MCF 10A (cell line): ENCODE measurements around the gene TFF3. TPM values are rescaled to one million over a fixed set of nuclear protein-coding genes. Genes with fewer than 3 reads are reported as not detected.

Experiments
- BruUV-seq: library from RNA; stranded (reverse); fragments of 400-500 nt; replicated peaks from 2 replicates; lab custom pipeline; 2021; lab: Mats Ljungman, UMichigan
- CTCF ChIA-PET: fragments of 300-600 bp; sonication (Branson Sonifier 250); formaldehyde crosslinking; extraction: SDS; loops from one replicate; lab custom pipeline; 2021; ENCODE audit warnings: antibody characterized with exemption, inconsistent platforms; lab: Yijun Ruan, JAX
- POLR2A ChIA-PET: fragments of 300-600, 350-650 bp; sonication (Branson Sonifier 250); formaldehyde crosslinking; extraction: SDS; loops from one replicate; lab custom pipeline; 2020; ENCODE audit warnings: antibody characterized with exemption, inconsistent platforms; lab: Yijun Ruan, JAX
- DNase-seq: peaks from one replicate; pipeline ENCODE4 v3.0.0-alpha.2; 2018; ENCODE audit not compliant: unreplicated experiment
- H3K27ac Mint-ChIP-seq: one replicate; pipeline ENCODE4 v1.8.0; 2022; ENCODE audit warnings: mild to moderate bottlenecking, low read depth, mixed read lengths; ENCODE audit not compliant: unreplicated experiment
- H3K27me3 Mint-ChIP-seq: one replicate; pipeline ENCODE4 v1.8.0; 2022; ENCODE audit warnings: mixed read lengths; ENCODE audit not compliant: insufficient read depth, unreplicated experiment
- H3K36me3 Mint-ChIP-seq: one replicate; pipeline ENCODE4 v1.8.0; 2022; ENCODE audit warnings: mild to moderate bottlenecking, moderate library complexity, mixed read lengths; ENCODE audit not compliant: insufficient read depth, unreplicated experiment
- H3K4me1 Mint-ChIP-seq: one replicate; pipeline ENCODE4 v1.8.0; 2022; ENCODE audit warnings: mixed read lengths; ENCODE audit not compliant: insufficient read depth, unreplicated experiment
- H3K4me3 Mint-ChIP-seq: one replicate; pipeline ENCODE4 v1.8.0; 2022; ENCODE audit warnings: mild to moderate bottlenecking, moderate library complexity, mixed read lengths; ENCODE audit not compliant: unreplicated experiment
- H3K9me3 Mint-ChIP-seq: one replicate; pipeline ENCODE4 v1.8.0; 2022; ENCODE audit warnings: mixed read lengths; ENCODE audit not compliant: unreplicated experiment
- intact Hi-C: fragments of 100-400 bp; cut with micrococcal nuclease; formaldehyde crosslinking; loops from 2 replicates; pipeline ENCODE4 v1.14.1; 2022
- total RNA-seq: library from RNA; stranded (reverse); gene quantifications from 2 replicates; pipeline ENCODE4 v1.2.3, GENCODE V29; 2022
- TF ChIP-seq, protein P1 (sequence below): fragments of 200-600 bp; IDR thresholded peaks from one replicate; pipeline ENCODE4 v1.8.0; 2022; ENCODE audit warnings: antibody characterized with exemption, mild to moderate bottlenecking; ENCODE audit not compliant: unreplicated experiment

Gene TFF3
- total RNA-seq, 1 experiment from 2014 or later = not detected

DNA sequence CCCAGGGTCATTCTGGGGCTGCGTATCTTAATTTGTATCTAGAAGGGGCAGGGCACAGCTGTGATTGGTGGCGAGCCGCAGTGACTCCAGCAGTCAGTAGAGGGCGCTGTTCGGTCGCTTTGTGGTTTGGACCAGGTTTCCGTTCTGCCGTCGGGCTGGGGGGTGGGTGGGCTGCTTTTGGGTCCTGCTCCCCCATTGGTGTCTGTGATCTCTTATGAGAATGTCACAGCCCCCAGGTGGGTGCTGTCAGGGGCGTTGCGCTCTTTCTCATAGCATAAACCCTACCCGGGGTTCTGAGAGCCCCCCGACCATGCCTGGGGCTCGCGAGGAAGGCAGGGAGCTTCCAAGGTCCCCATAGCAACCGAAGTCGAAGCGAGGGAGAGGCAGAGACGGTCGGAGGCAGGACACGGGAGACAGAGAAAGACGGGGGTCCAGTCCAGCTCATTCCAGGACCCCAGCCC, 5.4 kb downstream of the TFF3 start:
- BruUV-seq = no TSS peak
- CTCF ChIA-PET = interaction anchor here (0.6 to 4.3 kb wide), 31 partner anchors 8 to 1672 kb away, joined by 3 to 23 read pairs (median 4); no protein-coding TSS in a partner anchor
- Mint-ChIP-seq H3K4me1 (no peaks in the 10 kb centered on the region), H3K4me3 (no peak overlapping the region), H3K36me3 (no peaks in the 10 kb centered on the region), H3K27ac (no peak overlapping the region), H3K27me3 (no peaks in the 10 kb centered on the region), H3K9me3 (no peaks in the 10 kb centered on the region)
- peak; percentile 48 for DNase-seq
- TF ChIP-seq, protein P1, sequence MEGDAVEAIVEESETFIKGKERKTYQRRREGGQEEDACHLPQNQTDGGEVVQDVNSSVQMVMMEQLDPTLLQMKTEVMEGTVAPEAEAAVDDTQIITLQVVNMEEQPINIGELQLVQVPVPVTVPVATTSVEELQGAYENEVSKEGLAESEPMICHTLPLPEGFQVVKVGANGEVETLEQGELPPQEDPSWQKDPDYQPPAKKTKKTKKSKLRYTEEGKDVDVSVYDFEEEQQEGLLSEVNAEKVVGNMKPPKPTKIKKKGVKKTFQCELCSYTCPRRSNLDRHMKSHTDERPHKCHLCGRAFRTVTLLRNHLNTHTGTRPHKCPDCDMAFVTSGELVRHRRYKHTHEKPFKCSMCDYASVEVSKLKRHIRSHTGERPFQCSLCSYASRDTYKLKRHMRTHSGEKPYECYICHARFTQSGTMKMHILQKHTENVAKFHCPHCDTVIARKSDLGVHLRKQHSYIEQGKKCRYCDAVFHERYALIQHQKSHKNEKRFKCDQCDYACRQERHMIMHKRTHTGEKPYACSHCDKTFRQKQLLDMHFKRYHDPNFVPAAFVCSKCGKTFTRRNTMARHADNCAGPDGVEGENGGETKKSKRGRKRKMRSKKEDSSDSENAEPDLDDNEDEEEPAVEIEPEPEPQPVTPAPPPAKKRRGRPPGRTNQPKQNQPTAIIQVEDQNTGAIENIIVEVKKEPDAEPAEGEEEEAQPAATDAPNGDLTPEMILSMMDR = peak; percentile 72
- POLR2A ChIA-PET = no interaction called here
- intact Hi-C loops = loop anchor here (1.0 kb wide), 2 partner anchors 141 to 164 kb away; no protein-coding TSS in a partner anchor

DNA sequence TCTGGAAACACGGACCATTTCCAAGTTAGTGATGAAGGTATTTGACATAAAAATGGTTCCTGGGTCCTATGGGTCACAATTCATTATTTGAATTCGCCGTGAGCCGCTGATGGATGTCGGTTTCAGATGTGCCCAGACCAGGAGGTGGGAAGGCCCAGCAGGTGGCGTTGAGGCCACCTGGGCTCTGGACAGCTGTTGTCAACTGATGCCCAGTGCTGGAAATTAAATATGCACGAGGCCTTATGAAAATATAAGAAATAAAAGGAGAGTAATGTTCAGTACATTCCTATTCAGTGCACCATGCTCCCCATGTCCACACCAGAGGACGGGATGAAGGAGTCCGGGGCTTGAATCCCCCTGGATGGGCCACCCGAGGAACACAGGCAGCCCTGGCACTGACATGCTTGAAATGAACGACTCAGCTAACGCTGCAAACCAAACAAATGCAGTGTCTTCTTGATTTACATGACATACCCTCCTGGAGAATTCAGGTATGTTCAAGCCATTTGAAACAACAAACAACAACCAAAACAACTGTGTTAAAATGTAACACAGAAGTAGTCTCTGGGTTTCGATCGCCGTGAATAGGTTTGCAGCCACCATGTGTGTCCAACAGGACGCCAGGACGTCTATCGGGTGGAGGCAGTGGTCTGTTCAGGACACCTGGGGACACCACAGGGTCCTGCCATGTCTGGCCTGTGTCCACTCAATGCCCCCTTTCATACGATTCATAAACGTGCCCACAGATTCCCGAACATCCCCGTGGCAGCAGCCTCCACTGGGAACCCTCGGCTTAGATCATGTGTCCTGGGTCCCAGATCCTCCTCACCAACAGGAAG, 6.1 kb downstream of the TFF3 start:
- POLR2A ChIA-PET = no interaction called here
- TF ChIP-seq, protein P1 = no peak
- H3K9me3 Mint-ChIP-seq = no peaks in the 10 kb centered on the region
- no peaks in the 10 kb centered on the region for H3K36me3 Mint-ChIP-seq
- H3K4me1 Mint-ChIP-seq = no peaks in the 10 kb centered on the region
- intact Hi-C loops = loop anchor here (1.0 kb wide), 2 partner anchors 141 to 164 kb away; no protein-coding TSS in a partner anchor
- no peaks in the 10 kb centered on the region for H3K27me3 Mint-ChIP-seq
- CTCF ChIA-PET = interaction anchor here (0.6 to 4.3 kb wide), 18 partner anchors 8 to 161 kb away, joined by 3 to 23 read pairs (median 4); no protein-coding TSS in a partner anchor
- no peak for DNase-seq
- H3K27ac Mint-ChIP-seq = no peak overlapping the region
- no TSS peak for BruUV-seq
- H3K4me3 Mint-ChIP-seq = no peak overlapping the region

DNA sequence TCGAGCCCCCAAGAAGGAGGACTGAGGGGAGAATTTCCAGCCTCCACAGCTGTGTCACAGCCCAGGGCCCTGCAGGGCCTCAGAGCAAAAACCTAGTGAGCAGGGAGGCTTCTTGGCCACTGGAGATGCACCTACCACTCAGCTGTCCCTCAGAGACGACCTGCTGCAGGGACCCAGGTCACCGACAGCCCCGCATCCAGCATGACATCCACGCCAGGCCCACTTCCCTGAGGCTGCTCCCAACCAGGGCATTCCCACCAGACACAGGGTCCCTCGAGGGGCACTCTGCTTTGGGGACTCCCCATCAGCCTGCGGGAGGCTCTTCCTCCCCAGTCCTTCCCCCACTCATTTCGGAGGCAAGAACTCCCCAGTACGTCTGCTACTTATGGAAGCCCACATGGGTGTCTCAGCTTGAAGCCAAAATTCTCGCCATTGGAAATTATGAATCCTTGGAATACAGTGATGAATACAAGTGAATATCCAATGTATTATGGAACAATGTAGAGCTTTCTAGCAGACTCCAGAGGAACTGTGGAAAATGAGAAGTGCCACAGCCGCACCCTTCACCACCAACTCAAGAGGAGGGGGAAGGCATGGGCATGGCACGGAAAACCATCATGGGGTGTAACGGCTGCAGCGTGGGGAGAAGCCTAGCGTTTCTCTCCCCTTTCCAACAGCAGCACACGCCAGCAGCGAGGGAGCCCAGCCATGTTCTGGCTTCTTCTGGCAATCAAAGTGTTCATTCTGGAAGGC, 6.9 kb downstream of the TFF3 start:
- intact Hi-C loops = no loop called here
- Mint-ChIP-seq H3K27me3 (no peaks in the 10 kb centered on the region), H3K36me3 (no peaks in the 10 kb centered on the region), H3K4me1 (no peaks in the 10 kb centered on the region), H3K4me3 (no peak overlapping the region), H3K27ac (no peak overlapping the region), H3K9me3 (no peaks in the 10 kb centered on the region)
- ChIA-PET CTCF (interaction anchor here (1.1 to 4.3 kb wide), 5 partner anchors 10 to 82 kb away, joined by 3 to 23 read pairs (median 4); no protein-coding TSS in a partner anchor), POLR2A (no interaction called here)
- no peak for DNase-seq
- TF ChIP-seq, protein P1 = no peak
- no TSS peak for BruUV-seq

DNA sequence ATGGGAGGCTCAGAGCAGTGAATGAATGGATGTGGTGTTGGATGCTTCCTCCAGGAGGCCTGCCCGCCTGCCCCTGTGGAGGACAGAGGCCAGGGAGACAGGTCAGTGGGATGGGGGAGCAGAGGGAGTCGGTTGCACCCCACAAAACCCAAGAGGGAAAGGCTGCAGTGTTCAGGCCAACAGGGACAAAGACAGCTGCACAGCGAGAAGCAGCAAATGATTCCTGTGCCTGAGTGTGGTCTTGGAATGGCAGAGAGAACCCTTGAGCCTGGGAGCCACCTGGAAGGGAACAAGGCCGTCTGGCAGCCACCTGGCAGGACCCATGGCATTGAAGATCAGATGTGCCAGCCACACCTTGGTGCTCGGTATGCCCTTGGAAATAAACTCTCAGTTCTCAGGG, 8.1 kb downstream of the TFF3 start:
- H3K4me3 Mint-ChIP-seq = no peak overlapping the region
- CTCF ChIA-PET = no interaction called here
- H3K36me3 Mint-ChIP-seq = no peaks in the 10 kb centered on the region
- no peak for DNase-seq
- no peaks in the 10 kb centered on the region for H3K9me3 Mint-ChIP-seq
- TF ChIP-seq, protein P1 = no peak
- BruUV-seq = no TSS peak
- H3K27me3 Mint-ChIP-seq = no peaks in the 10 kb centered on the region
- POLR2A ChIA-PET = no interaction called here
- H3K4me1 Mint-ChIP-seq = no peaks in the 10 kb centered on the region
- intact Hi-C loops = no loop called here
- no peak overlapping the region for H3K27ac Mint-ChIP-seq
